WI38 (cell line): ENCODE data around the gene ODAD3.
A peak's percentile ranks its signal among the peaks of the same experiment; 100 is the strongest.

Experiments
- H3K4me3 ChIP-seq: 2 replicates; pipeline ENCODE4 v1.5.1; 2011; ENCODE audit warnings: low read depth, mild to moderate bottlenecking, control low read depth, low read length
- CTCF ChIP-seq: IDR thresholded peaks from 2 replicates; pipeline ENCODE4 v1.5.1; 2012; ENCODE audit warnings: low read depth, mild to moderate bottlenecking, control low read depth, low read length

ODAD3 gene

GRCh38 chr19:11374433-11375142 lies 60.3 kb downstream of the ODAD3 start, which contains the start of gene SWSAP1:
Gene SWSAP1, plus strand, starts transcription at chr19:11374666. Its CDS starts 15 bp downstream, at chr19:11374681.
- no peak for TF ChIP-seq CTCF
- H3K4me3 ChIP-seq: peak within 1 kb of the TSS; percentile 76

DNA sequence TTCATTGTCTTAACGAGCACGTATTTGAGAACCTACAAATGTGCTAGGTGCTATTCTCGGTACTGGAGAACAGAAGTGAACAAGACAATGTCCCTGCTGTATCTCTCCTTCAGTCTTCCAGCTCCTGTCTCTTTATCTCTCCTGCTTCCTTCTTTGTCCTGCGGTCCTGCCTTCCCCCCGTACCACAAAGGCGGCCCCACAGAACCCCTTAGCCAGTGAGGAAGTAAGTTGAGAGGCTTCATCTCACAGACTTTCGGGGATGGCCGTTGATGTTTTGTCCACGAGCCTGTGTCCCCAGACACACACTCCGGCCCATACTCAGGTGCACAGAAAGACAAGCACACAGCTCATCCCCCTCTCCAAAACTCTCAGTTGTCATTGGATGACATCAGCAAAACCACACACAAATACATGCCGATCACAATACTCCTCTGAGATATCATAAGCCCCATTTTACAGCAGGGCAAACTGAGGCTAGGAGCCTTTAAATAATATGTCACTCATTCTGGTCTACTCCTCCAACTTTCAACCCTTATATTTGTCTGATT lies 61.0 kb downstream of the ODAD3 start:
- no peak for TF ChIP-seq CTCF
- H3K4me3 ChIP-seq: peak overlapping the region; percentile 76

DNA sequence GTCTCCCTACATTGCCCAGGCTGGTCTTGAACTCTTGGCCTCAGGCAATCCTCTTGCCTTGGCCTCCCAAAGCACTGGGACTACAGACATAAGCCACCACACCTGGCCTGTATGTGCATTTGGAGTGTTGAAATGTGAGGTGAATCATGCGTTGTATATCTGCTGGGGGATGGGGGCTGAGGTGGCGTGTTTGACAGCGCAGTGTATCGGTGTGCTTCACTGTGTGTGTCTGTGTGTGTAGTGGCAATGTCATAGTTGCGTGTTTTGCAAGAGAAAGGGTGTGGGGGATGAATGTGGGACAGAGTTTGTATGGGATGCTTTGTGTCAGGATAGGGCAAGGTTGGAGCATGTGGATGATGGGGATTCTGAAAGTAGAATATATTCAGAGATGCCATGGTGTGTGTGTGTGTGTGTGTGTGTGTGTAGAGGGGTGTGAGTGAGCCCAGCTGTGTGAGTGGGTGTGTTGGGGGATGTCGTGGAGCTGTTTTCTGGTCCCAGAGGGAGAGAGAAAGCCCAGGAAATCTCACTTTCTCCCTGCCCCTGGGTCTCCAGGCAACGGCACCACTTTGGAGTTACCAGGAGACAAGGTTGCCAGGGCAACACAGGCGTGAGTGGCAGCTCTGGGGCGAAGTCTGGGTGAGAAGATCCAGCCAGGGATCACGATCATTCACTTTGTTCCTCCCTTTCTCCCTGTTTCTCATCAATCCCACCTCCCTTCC lies 61.6 kb downstream of the ODAD3 start:
- no peak for TF ChIP-seq CTCF
- H3K4me3 ChIP-seq: no peak overlapping the region

DNA sequence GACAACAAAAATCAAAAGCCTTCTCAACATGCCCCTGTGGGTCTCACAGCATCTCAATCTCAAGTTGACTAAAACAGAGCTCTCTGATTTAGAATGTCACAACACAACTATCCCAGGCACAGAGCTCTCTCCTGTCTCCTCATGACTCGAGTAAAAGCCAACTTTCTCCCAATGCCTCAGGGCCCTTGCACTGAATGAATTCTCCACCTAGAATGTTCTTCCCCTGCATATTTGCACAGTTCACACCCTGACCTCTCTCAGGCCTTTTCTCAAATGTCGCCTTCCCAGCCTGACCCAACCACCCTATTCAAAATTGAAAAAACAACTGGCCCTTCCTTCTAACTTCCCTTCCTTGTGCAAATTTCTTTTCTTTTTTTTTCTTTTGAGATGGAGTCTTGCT lies 64.2 kb downstream of the ODAD3 start:
- TF ChIP-seq CTCF: no peak

More for the DNA sequence above, 64.2 kb downstream of the ODAD3 start:
- no peak overlapping the region for H3K4me3 ChIP-seq
